ENCODE results near the gene C20orf96. TPM values are rescaled to one million over a fixed set of nuclear protein-coding genes. Genes with fewer than 3 reads are reported as not detected.

The C20orf96 gene
- total and polyA plus RNA-seq, 2 donors (not counting 1 experiment from before 2014, with no cell fraction given): 4.7 to 7.5 TPM

DNA sequence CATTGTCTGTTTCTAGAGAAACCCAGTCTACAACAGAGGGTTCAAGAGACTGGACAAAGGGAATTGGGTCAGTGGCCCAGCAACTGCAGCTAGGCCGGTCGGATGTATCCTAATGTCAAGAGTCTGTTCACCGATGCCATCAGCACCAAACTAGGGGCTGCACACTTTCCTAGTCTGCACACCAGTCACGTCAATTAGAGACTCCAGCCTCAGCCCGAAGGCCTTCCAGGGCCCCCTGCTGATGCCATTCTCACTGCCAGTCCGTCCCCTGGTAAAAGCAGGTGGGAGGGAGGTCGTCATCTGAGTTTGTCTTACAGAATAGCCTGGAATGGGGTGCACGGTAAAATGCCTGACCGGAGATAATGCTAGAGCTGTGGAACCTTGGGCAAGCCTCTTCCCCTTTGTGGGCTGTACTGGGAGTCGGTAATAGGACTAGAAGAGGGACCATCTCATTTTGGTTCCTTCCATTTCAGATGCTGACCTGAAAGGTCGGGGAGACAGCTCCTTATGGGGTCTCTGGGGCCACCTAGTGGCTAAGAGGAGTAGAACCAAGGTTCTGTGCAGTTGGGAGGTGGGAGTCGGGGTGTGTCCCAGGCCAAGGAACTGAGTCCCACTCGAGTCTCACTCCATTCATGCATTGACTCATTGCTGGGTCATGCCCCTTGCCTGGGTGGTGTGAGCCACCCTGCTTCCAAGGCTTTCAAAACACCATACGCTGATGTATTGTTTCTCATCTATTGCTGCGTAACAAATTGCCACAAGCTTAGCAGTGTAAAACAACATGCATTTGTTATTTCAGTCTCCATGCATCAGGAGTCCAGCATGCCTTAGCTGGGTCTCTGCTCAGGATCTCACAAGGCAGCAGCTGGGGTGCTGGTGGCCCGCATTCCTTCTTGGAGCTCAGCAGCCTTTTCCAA is 39.9 kb upstream of the C20orf96 start:
- H3K79me2 ChIP-seq (ENCODE audit: control insufficient read depth, insufficient read depth, low read length): no peaks in the 10 kb centered on the region
- DNase-seq (peak; percentile 81), ATAC-seq (ENCODE audit: low read depth) (peak; percentile 42)
- Mint-ChIP-seq H3K27me3 (no peaks in the 10 kb centered on the region), H3K9me3 (ENCODE audit: insufficient read depth) (no peaks in the 10 kb centered on the region), H3K4me1 (peaks cover 31% of the 10 kb centered on the region), H3K27ac (peak overlapping the region; percentile 12), H3K4me3 (no peak overlapping the region)
- 60% methylated on average over 15 of the region's 16 CpGs for WGBS (ENCODE audit: insufficient coverage)
- ChIA-PET CTCF (interaction anchor here (0.6 to 6.3 kb wide), 27 partner anchors 9 to 139 kb away, joined by 3 to 89 read pairs (median 5); partner anchors contain the start of genes DEFB132, NRSN2 and ZCCHC3), POLR2A (no interaction called here)
- no peaks in the 10 kb centered on the region for H3K27me3 ChIP-seq (replicated peaks in 1 of 4; ENCODE audit: control extremely low read depth in 1 of 4, control insufficient read depth in 3 of 4, insufficient read depth in 4 of 4, low read length in 3 of 4)
- H2AFZ ChIP-seq (ENCODE audit: insufficient read depth, low read depth, low read length, poor library complexity, severe bottlenecking): no peak overlapping the region
- peaks cover 24% of the 10 kb centered on the region for H4K20me1 ChIP-seq (ENCODE audit: control insufficient read depth, insufficient read depth, low read length, poor library complexity, severe bottlenecking)
- no peak overlapping the region for H3K4me3 ChIP-seq (ENCODE audit: control extremely low read depth in 1 of 5, extremely low read depth in 1 of 5, insufficient read depth in 1 of 5, low read depth in 2 of 5, low read length in 4 of 5)
- no peak overlapping the region for H3K27ac ChIP-seq (ENCODE audit: low read length in 2 of 2)
- peaks cover 0 to 3% of the 10 kb centered on the region in 2 experiments for H3K36me3 ChIP-seq (replicated peaks in 1 of 2; ENCODE audit: control extremely low read depth in 1 of 2, control insufficient read depth in 1 of 2, extremely low read depth in 1 of 2, insufficient read depth in 2 of 2, low read length in 1 of 2)
- TF ChIP-seq, protein P1, sequence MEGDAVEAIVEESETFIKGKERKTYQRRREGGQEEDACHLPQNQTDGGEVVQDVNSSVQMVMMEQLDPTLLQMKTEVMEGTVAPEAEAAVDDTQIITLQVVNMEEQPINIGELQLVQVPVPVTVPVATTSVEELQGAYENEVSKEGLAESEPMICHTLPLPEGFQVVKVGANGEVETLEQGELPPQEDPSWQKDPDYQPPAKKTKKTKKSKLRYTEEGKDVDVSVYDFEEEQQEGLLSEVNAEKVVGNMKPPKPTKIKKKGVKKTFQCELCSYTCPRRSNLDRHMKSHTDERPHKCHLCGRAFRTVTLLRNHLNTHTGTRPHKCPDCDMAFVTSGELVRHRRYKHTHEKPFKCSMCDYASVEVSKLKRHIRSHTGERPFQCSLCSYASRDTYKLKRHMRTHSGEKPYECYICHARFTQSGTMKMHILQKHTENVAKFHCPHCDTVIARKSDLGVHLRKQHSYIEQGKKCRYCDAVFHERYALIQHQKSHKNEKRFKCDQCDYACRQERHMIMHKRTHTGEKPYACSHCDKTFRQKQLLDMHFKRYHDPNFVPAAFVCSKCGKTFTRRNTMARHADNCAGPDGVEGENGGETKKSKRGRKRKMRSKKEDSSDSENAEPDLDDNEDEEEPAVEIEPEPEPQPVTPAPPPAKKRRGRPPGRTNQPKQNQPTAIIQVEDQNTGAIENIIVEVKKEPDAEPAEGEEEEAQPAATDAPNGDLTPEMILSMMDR (IDR thresholded peaks at IDR 0.05): peak; percentile 91
- TF ChIP-seq EZH2 (IDR thresholded peaks at IDR 0.05; ENCODE audit: borderline replicate concordance, insufficient read depth, low read depth, low read length, poor library complexity, severe bottlenecking): no peak
- H3K9me3 ChIP-seq (ENCODE audit: control extremely low read depth in 1 of 3, control insufficient read depth in 2 of 3, insufficient read depth in 1 of 3, low read length in 2 of 3): peaks cover 0 to 4% (median 0%) of the 10 kb centered on the region in 3 donors
- peaks cover 22 to 35% of the 10 kb centered on the region in 2 donors for H3K4me1 ChIP-seq (ENCODE audit: control insufficient read depth in 2 of 2, insufficient read depth in 2 of 2, low read length in 2 of 2)
- H3K4me2 ChIP-seq (replicated peaks; ENCODE audit: low read depth, low read length, poor library complexity, severe bottlenecking): no peak overlapping the region
- intact Hi-C loops (cut with micrococcal nuclease): loop anchor here (1.0 to 2.0 kb wide), 6 partner anchors 17 to 121 kb away; partner anchors contain the start of genes C20orf96, NRSN2 and ZCCHC3
- H3K9ac ChIP-seq (ENCODE audit: low read length): no peak overlapping the region
